HT-29 (cell line): Measurements from ENCODE around the gene FFAR4. TPM values are rescaled to one million over a fixed set of nuclear protein-coding genes. Genes with fewer than 3 reads are reported as not detected.

ENCODE experiments used
- DNase-seq: peaks from one replicate; pipeline ENCODE4 v3.0.0-alpha.2; 2015; ENCODE audit warnings: low spot score
- total RNA-seq: library from RNA; depleted of rRNA; stranded (reverse); fragments of >200 nt; shearing (Covaris generic); gene quantifications from 2 replicates; pipeline ENCODE4 v1.2.3, GENCODE V29; 2014

The FFAR4 gene
- total RNA-seq, 1 experiment from 2014 or later, result 88.1 TPM

- no peak for DNase-seq
These were observed 6.1 kb downstream of the FFAR4 start for GRCh38 chr10:93572606-93573005.

GRCh38 chr10:93573051-93573909 is 6.8 kb downstream of the FFAR4 start:
- DNase-seq, result peak; percentile 60

GRCh38 chr10:93573924-93574323 is 7.5 kb downstream of the FFAR4 start:
- DNase-seq, result no peak

GRCh38 chr10:93576888-93577287 is 10.4 kb downstream of the FFAR4 start:
- peak; percentile 78 for DNase-seq

- DNase-seq, result no peak
These were observed 11.1 kb downstream of the FFAR4 start for GRCh38 chr10:93577565-93577964.

- DNase-seq, result peak; percentile 88
These were observed 12.6 kb downstream of the FFAR4 start for GRCh38 chr10:93579089-93579488.

GRCh38 chr10:93579985-93580711 is 13.7 kb downstream of the FFAR4 start:
- no peak for DNase-seq

GRCh38 chr10:93580828-93581227 is 14.4 kb downstream of the FFAR4 start:
- peak; percentile 84 for DNase-seq

- DNase-seq, result no peak
These were observed 18.0 kb downstream of the FFAR4 start for GRCh38 chr10:93584445-93584844.

GRCh38 chr10:93589648-93590562 is 23.4 kb downstream of the FFAR4 start:
- no peak for DNase-seq

- DNase-seq, result no peak
These were observed 24.2 kb downstream of the FFAR4 start for GRCh38 chr10:93590638-93591037.

- DNase-seq, result peak; percentile 80
These were observed 24.8 kb downstream of the FFAR4 start for GRCh38 chr10:93591065-93591808.

GRCh38 chr10:93593254-93593653 is 26.8 kb downstream of the FFAR4 start:
- no peak for DNase-seq

GRCh38 chr10:93593749-93594148 is 27.3 kb downstream of the FFAR4 start:
- no peak for DNase-seq

GRCh38 chr10:93594518-93594917 is 28.1 kb downstream of the FFAR4 start:
- no peak for DNase-seq

- DNase-seq, result no peak
These were observed 29.1 kb downstream of the FFAR4 start for GRCh38 chr10:93595378-93596161.

- no peak for DNase-seq
These were observed 30.1 kb downstream of the FFAR4 start for GRCh38 chr10:93596539-93596938.

- DNase-seq, result no peak
These were observed 30.7 kb downstream of the FFAR4 start for GRCh38 chr10:93597075-93597599.

- DNase-seq, result no peak
These were observed 31.7 kb downstream of the FFAR4 start for GRCh38 chr10:93598157-93598556.

GRCh38 chr10:93599335-93599734 is 32.9 kb downstream of the FFAR4 start:
- DNase-seq, result no peak
